ENCODE data around the gene RAMACL.
"Not testable (repeated sequence)": the region's sequence is repeated elsewhere in the genome, so short reads cannot be mapped to it uniquely, and the experiment has no call there.

Gene RAMACL

GRCh38 chr6:166541876-166542579 lies 44.5 kb downstream of the RAMACL start:
- DNase-seq (ENCODE audit: extremely low read depth, low read depth): no peak

GRCh38 chr6:166541366-166541765 lies 45.1 kb downstream of the RAMACL start:
- no peak for DNase-seq (ENCODE audit: extremely low read depth, low read depth)
- TF ChIP-seq, protein P1, sequence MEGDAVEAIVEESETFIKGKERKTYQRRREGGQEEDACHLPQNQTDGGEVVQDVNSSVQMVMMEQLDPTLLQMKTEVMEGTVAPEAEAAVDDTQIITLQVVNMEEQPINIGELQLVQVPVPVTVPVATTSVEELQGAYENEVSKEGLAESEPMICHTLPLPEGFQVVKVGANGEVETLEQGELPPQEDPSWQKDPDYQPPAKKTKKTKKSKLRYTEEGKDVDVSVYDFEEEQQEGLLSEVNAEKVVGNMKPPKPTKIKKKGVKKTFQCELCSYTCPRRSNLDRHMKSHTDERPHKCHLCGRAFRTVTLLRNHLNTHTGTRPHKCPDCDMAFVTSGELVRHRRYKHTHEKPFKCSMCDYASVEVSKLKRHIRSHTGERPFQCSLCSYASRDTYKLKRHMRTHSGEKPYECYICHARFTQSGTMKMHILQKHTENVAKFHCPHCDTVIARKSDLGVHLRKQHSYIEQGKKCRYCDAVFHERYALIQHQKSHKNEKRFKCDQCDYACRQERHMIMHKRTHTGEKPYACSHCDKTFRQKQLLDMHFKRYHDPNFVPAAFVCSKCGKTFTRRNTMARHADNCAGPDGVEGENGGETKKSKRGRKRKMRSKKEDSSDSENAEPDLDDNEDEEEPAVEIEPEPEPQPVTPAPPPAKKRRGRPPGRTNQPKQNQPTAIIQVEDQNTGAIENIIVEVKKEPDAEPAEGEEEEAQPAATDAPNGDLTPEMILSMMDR (IDR thresholded peaks at IDR 0.05; ENCODE audit: low read depth, low read length): no peak

More at GRCh38 chr6:166541876-166542579, 44.5 kb downstream of the RAMACL start:
- TF ChIP-seq, protein P1 (IDR thresholded peaks at IDR 0.05; ENCODE audit: low read depth, low read length): no peak

DNA sequence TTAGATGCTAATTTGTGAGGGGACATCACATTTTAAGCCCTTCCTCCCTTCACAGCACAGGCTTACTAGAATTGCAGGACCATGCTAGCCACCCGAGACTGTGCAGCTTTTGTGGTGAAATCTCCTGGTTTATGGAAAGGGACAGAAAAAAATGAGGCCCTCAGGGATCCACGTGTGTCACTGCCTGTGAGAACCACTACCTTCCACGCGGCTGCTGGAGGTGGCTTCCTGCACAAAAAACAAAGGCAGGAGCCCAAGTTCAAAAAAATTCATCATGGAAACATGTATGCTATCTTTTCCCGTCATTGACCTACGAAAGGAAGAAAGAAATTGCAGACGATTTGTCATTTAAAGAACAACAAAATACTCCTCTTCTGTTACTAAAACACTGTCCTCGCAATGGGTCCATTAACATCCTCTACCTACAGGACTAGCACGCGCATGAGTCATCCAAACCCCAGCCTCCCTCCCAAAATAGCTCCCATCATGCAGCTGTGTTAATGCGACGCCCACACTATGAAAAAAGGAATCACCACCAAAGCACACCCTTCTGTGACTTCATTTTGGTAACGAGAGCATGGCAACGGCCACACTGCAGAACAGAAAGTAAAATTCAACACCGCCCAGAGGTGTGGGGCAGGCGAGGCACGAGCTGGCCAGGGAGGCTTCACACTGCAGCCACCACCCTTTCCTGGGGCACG lies 45.7 kb downstream of the RAMACL start:
- DNase-seq (ENCODE audit: extremely low read depth, low read depth): no peak

DNA sequence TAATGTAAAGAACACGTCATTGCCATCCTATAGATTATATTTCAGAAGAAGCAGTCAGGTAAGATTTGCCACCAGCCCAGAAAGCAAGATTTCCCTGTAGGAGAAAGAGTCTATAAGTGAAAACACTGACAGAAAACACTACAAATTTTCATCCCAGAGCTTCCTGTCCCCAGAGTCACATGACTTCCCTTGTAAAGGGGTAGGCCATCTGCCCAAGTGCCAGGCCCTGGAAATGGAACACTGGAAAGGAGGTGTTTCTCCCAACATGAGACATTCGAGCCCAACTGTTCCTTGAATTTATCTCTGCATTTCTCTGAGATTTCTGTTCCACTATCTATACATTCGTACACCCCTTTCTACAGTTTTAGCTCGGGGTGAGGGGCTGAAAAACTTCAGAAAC lies 46.9 kb downstream of the RAMACL start:
- TF ChIP-seq, protein P1 (IDR thresholded peaks at IDR 0.05; ENCODE audit: low read depth, low read length): no peak
- DNase-seq (ENCODE audit: extremely low read depth, low read depth): no peak

More for the DNA sequence above, 45.7 kb downstream of the RAMACL start:
- TF ChIP-seq, protein P1 (IDR thresholded peaks at IDR 0.05; ENCODE audit: low read depth, low read length): no peak

GRCh38 chr6:166539011-166539385 lies 47.5 kb downstream of the RAMACL start:
- not testable (repeated sequence) for DNase-seq (ENCODE audit: extremely low read depth, low read depth)

DNA sequence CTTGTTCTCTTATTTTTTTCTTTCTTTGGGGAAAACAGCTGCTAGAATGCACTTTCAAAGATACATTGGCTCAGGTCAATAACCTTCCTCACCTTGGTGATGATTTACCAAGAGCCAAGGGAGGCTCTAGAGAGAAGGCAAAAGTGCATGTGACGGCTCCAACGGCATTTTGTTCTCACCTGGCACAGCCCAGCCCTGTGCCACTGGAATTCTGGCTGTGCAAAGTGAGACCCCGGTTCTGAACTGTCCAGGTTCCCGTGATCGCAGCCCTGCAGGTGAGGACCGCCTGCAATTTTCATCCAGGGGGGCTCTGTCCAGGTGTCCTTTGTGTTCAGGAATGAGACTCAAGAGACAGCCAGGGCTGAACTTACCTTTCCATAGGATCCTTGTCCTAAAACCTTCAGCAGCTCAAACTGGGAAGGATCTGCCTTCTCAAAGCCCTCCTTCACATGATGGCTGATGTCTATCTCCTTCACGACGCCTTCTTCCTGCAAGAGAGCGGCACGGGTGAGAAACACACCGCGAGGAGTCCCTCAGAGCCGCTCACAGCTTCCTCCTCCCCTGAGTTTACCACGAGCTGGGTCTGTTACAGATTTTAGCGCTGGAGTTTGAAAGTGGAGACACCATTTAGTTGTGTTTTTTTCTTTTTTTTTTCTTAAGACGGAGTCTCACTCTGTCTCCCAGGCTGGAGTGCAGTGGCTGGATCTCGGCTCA lies 48.0 kb downstream of the RAMACL start:
- DNase-seq (ENCODE audit: extremely low read depth, low read depth): no peak
- TF ChIP-seq, protein P1 (IDR thresholded peaks at IDR 0.05; ENCODE audit: low read depth, low read length): no peak

DNA sequence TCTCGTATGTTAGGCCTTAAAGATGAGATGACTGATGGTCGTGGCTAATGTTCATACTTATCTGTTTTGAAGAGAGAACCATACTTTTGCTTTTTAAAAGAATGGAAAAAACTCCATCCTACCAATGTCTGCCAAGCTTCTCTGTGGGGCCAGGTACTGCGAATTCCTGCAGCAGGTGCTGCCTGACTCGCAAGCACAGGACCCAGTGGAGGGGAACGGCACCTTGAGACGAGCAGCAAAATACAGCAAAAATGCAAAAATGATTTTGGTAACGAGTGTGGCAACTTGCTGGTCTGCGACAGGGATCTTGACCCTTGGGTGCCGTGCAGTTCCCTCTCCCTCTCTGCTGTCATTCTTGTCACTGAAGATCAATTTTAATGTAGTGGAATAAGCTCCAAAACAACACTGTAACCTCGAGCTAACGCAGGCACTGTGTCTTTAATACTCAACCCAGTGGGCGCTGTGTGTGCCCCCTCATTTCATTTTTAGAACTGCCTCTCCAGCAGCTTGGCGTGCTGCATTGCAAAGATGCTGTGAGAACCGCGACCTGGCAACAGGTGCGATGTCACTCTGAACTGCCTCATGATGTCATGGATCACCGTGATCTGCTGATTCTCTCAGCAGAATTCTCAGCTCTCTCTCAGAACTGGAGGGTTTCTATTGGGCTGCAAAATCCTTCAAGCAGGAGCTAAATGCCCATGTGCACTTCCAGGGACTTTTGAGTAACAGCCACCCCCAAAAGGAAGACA lies 51.6 kb downstream of the RAMACL start:
- TF ChIP-seq, protein P1 (IDR thresholded peaks at IDR 0.05; ENCODE audit: low read depth, low read length): no peak

More for the DNA sequence above, 51.6 kb downstream of the RAMACL start:
- DNase-seq (ENCODE audit: extremely low read depth, low read depth): no peak

All from AG09319 (cell line).